Mammary epithelial cell (primary cell): ENCODE measurements around the gene TCN1.
A peak's percentile ranks its signal among the peaks of the same experiment; 100 is the strongest.

ENCODE experiments used
- EZH2 ChIP-seq: IDR thresholded peaks from 2 replicates; pipeline ENCODE4 v1.6.1; 2012; ENCODE audit warnings: low read length, inconsistent platforms, borderline replicate concordance
- TF ChIP-seq, protein P1 (sequence below), 2 donors: IDR thresholded peaks in 1 of 2; conservative IDR thresholded peaks in 1 of 2; 2 replicates each; pipeline ENCODE4 v1.5.1; 2011 to 2012; ENCODE audit warnings: inconsistent platforms in 2 of 2, low read length in 2 of 2, mild to moderate bottlenecking in 2 of 2, control low read depth in 1 of 2, low read depth in 1 of 2; ENCODE audit not compliant: insufficient read depth in 1 of 2; ENCODE audit errors: extremely low read depth in 1 of 2

DNA sequence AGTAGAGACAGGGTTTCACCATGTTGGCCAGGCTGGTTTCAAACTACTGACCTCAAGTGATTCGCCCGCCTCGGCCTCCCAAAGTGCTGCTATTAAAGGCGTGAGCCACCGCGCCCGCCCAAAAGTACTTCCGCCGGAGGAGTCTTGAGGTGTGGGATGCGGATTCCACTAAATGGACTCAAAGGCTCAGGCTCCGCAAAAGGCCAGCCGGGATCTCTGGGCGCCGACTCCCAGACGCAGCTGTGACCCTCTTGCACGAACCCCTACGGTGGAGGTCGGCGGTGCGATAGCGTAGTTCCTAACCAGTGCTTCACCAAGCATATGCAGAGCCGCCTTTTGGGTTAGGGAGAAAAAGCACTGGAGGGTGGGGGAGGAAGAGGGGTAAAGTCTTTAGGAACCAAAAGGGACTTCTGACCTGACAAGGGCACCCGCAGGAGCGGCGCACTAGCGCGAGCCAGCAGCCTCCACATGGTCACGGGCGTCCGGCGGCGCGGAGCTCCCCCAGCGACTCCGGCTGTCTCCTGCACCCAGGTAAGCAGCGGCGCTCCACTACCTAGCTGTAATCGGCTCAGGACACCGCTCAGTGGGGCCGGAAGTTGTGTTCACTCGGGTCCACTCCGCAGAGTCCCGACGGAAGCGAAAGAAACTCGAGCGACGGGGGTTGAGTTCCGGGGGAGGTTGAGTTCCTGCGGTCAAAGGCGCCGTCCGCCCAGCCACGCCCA, 55.9 kb downstream of the TCN1 start, which contains the start of gene MRPL16:
- no peak for TF ChIP-seq EZH2
- TF ChIP-seq, protein P1, sequence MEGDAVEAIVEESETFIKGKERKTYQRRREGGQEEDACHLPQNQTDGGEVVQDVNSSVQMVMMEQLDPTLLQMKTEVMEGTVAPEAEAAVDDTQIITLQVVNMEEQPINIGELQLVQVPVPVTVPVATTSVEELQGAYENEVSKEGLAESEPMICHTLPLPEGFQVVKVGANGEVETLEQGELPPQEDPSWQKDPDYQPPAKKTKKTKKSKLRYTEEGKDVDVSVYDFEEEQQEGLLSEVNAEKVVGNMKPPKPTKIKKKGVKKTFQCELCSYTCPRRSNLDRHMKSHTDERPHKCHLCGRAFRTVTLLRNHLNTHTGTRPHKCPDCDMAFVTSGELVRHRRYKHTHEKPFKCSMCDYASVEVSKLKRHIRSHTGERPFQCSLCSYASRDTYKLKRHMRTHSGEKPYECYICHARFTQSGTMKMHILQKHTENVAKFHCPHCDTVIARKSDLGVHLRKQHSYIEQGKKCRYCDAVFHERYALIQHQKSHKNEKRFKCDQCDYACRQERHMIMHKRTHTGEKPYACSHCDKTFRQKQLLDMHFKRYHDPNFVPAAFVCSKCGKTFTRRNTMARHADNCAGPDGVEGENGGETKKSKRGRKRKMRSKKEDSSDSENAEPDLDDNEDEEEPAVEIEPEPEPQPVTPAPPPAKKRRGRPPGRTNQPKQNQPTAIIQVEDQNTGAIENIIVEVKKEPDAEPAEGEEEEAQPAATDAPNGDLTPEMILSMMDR (conservative IDR thresholded peaks at IDR 0.05 in 1 of 2, IDR thresholded peaks at IDR 0.05 in 1 of 2; ENCODE audit: extremely low read depth in 1 of 2, insufficient read depth in 1 of 2, low read depth in 1 of 2, low read length in 2 of 2), result peak; percentile 25 to 54
